HL-60 (cell line): ENCODE measurements around the gene MVP.

Experiments
- DNase-seq, 2 experiments: peaks; one replicate each; pipeline ENCODE4 v3.0.0-alpha.2; 2010 to 2020; ENCODE audit warnings: low read depth in 1 of 2, low spot score in 1 of 2
- H3K27ac ChIP-seq: fragments of 250-450 bp; sonication (Bioruptor Pico); replicated peaks from 2 replicates; pipeline ENCODE4 v1.5.1; 2020; ENCODE audit warnings: mild to moderate bottlenecking, moderate library complexity
- H3K27me3 ChIP-seq: fragments of 250-450 bp; sonication (Bioruptor Pico); 2 replicates; pipeline ENCODE4 v1.5.1; 2021; ENCODE audit warnings: mild to moderate bottlenecking, moderate library complexity; ENCODE audit not compliant: insufficient read depth, poor library complexity, severe bottlenecking
- H3K4me3 ChIP-seq: replicated peaks from 2 replicates; pipeline ENCODE4 v1.5.1; 2011; ENCODE audit warnings: mild to moderate bottlenecking, control low read depth, low read length; ENCODE audit not compliant: insufficient read depth
- GABPA ChIP-seq: IDR thresholded peaks from 2 replicates; pipeline ENCODE4 v1.6.1; 2012; ENCODE audit warnings: low read depth
- POLR2AphosphoS5 ChIP-seq: IDR thresholded peaks from 2 replicates; pipeline ENCODE4 v1.6.1; 2012; ENCODE audit warnings: low read depth
- SPI1 ChIP-seq: IDR thresholded peaks from 2 replicates; pipeline ENCODE4 v1.6.1; 2012; ENCODE audit warnings: low read depth, mild to moderate bottlenecking, borderline replicate concordance
- TF ChIP-seq, protein P1 (sequence below): IDR thresholded peaks from one replicate; pipeline ENCODE4 v1.5.1; 2011; ENCODE audit warnings: low read length, control low read depth, inconsistent platforms; ENCODE audit not compliant: insufficient read depth
- TF ChIP-seq, protein P2 (sequence below): IDR thresholded peaks from 2 replicates; pipeline ENCODE4 v1.6.1; 2012; ENCODE audit warnings: low read depth; ENCODE audit not compliant: insufficient replicate concordance

The MVP gene

DNA sequence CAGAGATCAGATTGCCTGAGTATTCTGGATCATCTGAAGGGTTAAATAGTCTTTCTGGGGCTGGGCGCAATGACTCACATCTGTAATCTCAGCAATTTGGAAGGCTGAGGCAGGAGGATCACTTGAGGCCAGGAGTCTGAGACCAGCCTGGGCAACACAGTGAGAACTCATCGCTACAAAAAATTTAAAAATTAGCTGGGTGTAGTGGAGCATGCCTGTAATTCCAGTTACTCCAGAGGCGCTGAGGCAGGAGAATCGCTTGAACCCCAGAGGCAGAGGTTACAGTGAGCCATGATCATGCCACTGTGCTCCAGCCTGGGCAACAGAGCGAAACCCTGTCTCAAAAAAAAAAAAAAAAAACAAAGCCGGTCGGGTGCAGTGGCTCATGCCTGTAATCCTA lies 15.7 kb downstream of the MVP start:
- TF ChIP-seq, protein P1, sequence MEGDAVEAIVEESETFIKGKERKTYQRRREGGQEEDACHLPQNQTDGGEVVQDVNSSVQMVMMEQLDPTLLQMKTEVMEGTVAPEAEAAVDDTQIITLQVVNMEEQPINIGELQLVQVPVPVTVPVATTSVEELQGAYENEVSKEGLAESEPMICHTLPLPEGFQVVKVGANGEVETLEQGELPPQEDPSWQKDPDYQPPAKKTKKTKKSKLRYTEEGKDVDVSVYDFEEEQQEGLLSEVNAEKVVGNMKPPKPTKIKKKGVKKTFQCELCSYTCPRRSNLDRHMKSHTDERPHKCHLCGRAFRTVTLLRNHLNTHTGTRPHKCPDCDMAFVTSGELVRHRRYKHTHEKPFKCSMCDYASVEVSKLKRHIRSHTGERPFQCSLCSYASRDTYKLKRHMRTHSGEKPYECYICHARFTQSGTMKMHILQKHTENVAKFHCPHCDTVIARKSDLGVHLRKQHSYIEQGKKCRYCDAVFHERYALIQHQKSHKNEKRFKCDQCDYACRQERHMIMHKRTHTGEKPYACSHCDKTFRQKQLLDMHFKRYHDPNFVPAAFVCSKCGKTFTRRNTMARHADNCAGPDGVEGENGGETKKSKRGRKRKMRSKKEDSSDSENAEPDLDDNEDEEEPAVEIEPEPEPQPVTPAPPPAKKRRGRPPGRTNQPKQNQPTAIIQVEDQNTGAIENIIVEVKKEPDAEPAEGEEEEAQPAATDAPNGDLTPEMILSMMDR = no peak
- TF ChIP-seq POLR2AphosphoS5 (no peak), SPI1 (no peak), GABPA (no peak)
- TF ChIP-seq, protein P2, sequence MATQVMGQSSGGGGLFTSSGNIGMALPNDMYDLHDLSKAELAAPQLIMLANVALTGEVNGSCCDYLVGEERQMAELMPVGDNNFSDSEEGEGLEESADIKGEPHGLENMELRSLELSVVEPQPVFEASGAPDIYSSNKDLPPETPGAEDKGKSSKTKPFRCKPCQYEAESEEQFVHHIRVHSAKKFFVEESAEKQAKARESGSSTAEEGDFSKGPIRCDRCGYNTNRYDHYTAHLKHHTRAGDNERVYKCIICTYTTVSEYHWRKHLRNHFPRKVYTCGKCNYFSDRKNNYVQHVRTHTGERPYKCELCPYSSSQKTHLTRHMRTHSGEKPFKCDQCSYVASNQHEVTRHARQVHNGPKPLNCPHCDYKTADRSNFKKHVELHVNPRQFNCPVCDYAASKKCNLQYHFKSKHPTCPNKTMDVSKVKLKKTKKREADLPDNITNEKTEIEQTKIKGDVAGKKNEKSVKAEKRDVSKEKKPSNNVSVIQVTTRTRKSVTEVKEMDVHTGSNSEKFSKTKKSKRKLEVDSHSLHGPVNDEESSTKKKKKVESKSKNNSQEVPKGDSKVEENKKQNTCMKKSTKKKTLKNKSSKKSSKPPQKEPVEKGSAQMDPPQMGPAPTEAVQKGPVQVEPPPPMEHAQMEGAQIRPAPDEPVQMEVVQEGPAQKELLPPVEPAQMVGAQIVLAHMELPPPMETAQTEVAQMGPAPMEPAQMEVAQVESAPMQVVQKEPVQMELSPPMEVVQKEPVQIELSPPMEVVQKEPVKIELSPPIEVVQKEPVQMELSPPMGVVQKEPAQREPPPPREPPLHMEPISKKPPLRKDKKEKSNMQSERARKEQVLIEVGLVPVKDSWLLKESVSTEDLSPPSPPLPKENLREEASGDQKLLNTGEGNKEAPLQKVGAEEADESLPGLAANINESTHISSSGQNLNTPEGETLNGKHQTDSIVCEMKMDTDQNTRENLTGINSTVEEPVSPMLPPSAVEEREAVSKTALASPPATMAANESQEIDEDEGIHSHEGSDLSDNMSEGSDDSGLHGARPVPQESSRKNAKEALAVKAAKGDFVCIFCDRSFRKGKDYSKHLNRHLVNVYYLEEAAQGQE = no peak
- Histone ChIP-seq H3K4me3 (no peak overlapping the region), H3K27me3 (no peaks in the 10 kb centered on the region), H3K27ac (no peak overlapping the region)
- DNase-seq = no peak

DNA sequence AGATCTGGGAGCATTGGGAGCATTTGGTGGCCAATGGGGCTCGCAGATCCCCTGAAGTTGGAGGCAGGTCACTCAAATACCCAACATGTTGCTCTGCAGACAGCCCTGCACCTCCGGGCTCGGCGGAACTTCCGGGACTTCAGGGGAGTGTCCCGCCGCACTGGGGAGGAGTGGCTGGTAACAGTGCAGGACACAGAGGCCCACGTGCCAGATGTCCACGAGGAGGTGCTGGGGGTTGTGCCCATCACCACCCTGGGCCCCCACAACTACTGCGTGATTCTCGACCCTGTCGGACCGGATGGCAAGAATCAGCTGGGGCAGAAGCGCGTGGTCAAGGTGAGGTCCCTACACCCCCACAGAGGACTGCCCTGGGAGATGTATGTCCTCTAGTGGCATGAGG lies 16.4 kb downstream of the MVP start:
- Histone ChIP-seq H3K27me3 (no peaks in the 10 kb centered on the region), H3K27ac (no peak overlapping the region), H3K4me3 (no peak overlapping the region)
- TF ChIP-seq GABPA = no peak
- no peak for TF ChIP-seq SPI1
- TF ChIP-seq, protein P2 = no peak
- TF ChIP-seq, protein P1 = no peak
- no peak for TF ChIP-seq POLR2AphosphoS5
- no peak for DNase-seq

DNA sequence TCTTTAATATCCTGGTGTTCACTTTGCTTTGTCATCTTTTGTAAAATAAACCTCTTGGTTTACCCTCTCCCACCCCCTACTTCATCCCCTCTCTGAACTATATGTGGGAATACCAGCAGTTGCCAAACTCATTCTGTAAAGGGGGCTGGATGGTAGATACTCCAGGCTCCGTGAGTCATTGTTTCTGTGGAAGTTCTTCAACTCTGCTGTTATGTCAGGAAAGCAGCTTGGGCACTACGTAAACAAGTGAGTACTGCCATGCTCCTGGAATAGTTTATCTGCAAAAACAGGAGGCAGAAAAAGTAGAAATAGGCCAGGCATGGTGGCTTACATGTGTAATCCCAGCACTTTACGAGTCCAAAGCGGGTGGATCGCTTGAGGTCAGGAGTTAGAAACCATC lies 17.6 kb downstream of the MVP start:
- no peak for DNase-seq
- TF ChIP-seq, protein P1 = no peak
- TF ChIP-seq SPI1 = no peak
- no peak for TF ChIP-seq POLR2AphosphoS5
- no peak for TF ChIP-seq GABPA
- TF ChIP-seq, protein P2 = no peak
- H3K27me3 ChIP-seq = no peaks in the 10 kb centered on the region

More for the DNA sequence above, 17.6 kb downstream of the MVP start:
- no peak overlapping the region for H3K4me3 ChIP-seq
- no peak overlapping the region for H3K27ac ChIP-seq
